DMS53 (cell line): Measurements from ENCODE around the gene OR2Y1.
A peak's percentile ranks its signal among the peaks of the same experiment; 100 is the strongest.
"Not testable (repeated sequence)": the region's sequence is repeated elsewhere in the genome, so short reads cannot be mapped to it uniquely, and the experiment has no call there.

Source experiments
- DNase-seq: peaks from one replicate; lab custom pipeline; 2025; lab: John Stamatoyannopoulos, UW

The OR2Y1 gene

GRCh38 chr5:180739271-180739670, 587 bp downstream of the OR2Y1 start:
- DNase-seq = no peak

GRCh38 chr5:180736536-180736935, 3.3 kb downstream of the OR2Y1 start:
- no peak for DNase-seq

GRCh38 chr5:180724944-180725343, 14.9 kb downstream of the OR2Y1 start:
- DNase-seq = no peak

GRCh38 chr5:180723936-180724335, 15.9 kb downstream of the OR2Y1 start:
- DNase-seq = no peak

GRCh38 chr5:180720486-180720885, 19.4 kb downstream of the OR2Y1 start:
- no peak for DNase-seq

- no peak for DNase-seq
Measured at GRCh38 chr5:180719781-180720180, 20.1 kb downstream of the OR2Y1 start.

- DNase-seq = peak; percentile 60
Measured at GRCh38 chr5:180718810-180719453, 20.9 kb downstream of the OR2Y1 start.

GRCh38 chr5:180717989-180718388, 21.9 kb downstream of the OR2Y1 start:
- no peak for DNase-seq

- DNase-seq = no peak
Measured at GRCh38 chr5:180704362-180704761, 35.5 kb downstream of the OR2Y1 start.

GRCh38 chr5:180703912-180704311, 35.9 kb downstream of the OR2Y1 start:
- no peak for DNase-seq

GRCh38 chr5:180703371-180703770, 36.5 kb downstream of the OR2Y1 start:
- DNase-seq = not testable (repeated sequence)

- DNase-seq = not testable (repeated sequence)
Measured at GRCh38 chr5:180700440-180700839, 39.4 kb downstream of the OR2Y1 start.

- DNase-seq = no peak
Measured at GRCh38 chr5:180699042-180699441, 40.8 kb downstream of the OR2Y1 start.

- DNase-seq = no peak
Measured at GRCh38 chr5:180696116-180696515, 43.7 kb downstream of the OR2Y1 start.

- no peak for DNase-seq
Measured at GRCh38 chr5:180692429-180692828, 47.4 kb downstream of the OR2Y1 start.

- DNase-seq = no peak
Measured at GRCh38 chr5:180691046-180691445, 48.8 kb downstream of the OR2Y1 start.

- DNase-seq = no peak
Measured at GRCh38 chr5:180690562-180690961, 49.3 kb downstream of the OR2Y1 start.

GRCh38 chr5:180689775-180690174, 50.1 kb downstream of the OR2Y1 start:
- no peak for DNase-seq
